A549 treated with AZD2906 at 1 μM for 4 hours (cell line): Measurements from ENCODE around the gene MSANTD1. TPM values are rescaled to one million over a fixed set of nuclear protein-coding genes. Genes with fewer than 3 reads are reported as not detected.

Source experiments
- total RNA-seq: library from RNA; stranded (reverse); fragments of 200-300 nt; extraction: Qiagen RNA extraction; gene quantifications from 5 replicates; pipeline ENCODE4 v1.2.3, GENCODE V29; 2022

Gene MSANTD1
- 0.06 to 0.14 TPM (median 0.11 TPM) in 5 replicates for total RNA-seq

DNA sequence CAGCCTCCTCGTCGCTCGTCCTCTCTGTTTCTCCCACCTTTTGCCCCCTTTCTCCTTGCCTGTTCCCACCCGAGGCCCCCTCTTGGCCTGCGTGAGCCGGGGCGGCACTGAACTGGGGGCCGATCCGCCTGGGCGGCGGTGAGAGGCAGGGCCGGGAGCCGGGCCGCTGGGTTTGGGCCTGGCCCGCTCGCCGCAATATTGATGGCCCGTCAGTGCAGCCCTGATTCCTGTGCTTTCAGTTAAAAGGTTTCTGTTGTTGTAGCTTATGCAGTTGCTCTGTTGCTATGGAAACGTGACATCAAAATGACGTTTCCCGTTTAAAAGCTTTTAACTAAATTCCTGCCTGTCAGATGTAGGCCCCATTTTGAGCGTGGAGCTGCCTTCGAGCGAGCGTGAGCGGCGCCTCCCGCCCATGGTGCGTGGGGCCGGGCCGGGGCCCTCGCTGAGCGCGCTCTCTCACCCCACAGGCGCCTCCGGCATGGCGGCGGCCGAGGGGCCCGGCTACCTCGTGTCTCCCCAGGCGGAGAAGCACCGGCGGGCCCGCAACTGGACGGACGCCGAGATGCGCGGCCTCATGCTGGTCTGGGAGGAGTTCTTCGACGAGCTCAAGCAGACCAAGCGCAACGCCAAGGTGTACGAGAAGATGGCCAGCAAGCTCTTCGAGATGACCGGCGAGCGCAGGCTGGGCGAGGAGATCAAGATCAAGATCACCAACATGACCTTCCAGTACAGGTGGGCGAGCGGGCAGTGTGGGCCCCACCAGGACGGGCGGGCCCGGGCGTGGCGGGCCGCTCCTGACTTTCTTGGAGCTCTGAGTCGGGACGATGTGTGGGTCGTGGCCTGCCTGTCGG, at the start of gene MSANTD1:
Gene MSANTD1 (plus strand): TSS at position 349 of the 851 bp plus-strand sequence. CDS start 64 bp downstream, at position 413.

DNA sequence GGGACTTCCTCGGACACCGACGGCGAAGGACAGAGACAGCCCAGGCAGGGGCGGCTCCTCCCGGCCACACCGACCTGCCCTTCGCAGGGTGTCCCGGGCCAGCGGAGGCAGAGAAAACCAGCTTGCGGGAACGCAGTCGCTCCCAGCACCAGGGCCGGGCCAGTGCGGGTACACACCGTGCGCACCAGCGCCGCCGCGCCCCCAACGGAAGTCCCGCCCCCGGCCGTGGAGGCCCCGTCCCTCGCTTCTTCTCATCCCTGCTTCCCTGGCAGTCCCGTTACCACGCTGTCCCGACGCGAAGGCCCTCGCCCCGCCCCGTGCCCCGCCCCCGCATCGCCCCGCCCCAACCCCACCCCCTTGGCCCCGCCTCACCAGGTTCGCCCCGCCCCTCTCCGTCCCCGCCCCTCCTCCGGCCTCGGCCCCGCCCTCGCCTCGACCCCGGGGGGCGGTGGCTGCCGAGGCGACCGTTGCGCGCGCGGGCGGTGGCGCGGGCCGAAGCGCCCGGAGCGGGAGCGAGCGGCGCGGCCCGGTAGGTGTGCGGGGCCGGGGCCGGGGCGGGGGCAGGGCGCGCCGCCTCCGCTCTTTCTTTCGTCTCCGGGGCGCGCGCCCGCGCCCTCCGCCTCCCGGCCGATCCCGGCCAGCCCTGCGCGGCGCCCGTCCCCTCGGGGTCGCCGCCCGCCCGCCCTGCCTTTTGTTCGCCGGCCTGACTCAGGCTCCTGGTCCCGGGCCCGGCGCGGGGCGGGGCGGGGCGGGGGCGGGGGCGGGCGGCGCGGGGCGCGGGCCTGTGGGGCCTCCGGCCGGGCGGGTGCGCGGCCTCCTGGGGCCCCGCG, 43.8 kb downstream of the MSANTD1 start, which contains the start of gene RGS12:
Gene RGS12 (plus strand): TSS at position 451 of the 830 bp plus-strand sequence. CDS start 23,150 bp downstream, outside the sequence.

Other genes starting within 250 kb of the MSANTD1 start
- gene HTT-AS, start 174.6 kb upstream of the MSANTD1 start, total RNA-seq = not detected in 5 replicates
- gene HTT, start 174.5 kb upstream of the MSANTD1 start, total RNA-seq = 10.9 to 12.2 TPM (median 11.2 TPM) in 5 replicates
- gene RGS12, start 43.9 kb downstream of the MSANTD1 start, total RNA-seq = 8.8 to 12.4 TPM (median 10.7 TPM) in 5 replicates
- 0.09 to 0.26 TPM (median 0.14 TPM) in 5 replicates for gene HGFAC, start 192.8 kb downstream of the MSANTD1 start, total RNA-seq
- gene DOK7, start 214.1 kb downstream of the MSANTD1 start, total RNA-seq = 0.22 to 0.76 TPM (median 0.32 TPM) in 5 replicates